Caco-2 (cell line): ENCODE measurements around the gene CPEB3. TPM values are rescaled to one million over a fixed set of nuclear protein-coding genes. Genes with fewer than 3 reads are reported as not detected.
A peak's percentile ranks its signal among the peaks of the same experiment; 100 is the strongest.

ENCODE experiments used
- BruUV-seq: library from RNA; stranded (reverse); fragments of 400-500 nt; replicated peaks from 2 replicates; lab custom pipeline; 2021; lab: Mats Ljungman, UMichigan
- CTCF ChIA-PET: fragments of 300-600 bp; sonication (Branson Sonifier 250); formaldehyde crosslinking; loops from one replicate; lab custom pipeline; 2022; ENCODE audit warnings: antibody characterized with exemption; lab: Charles Lee
- POLR2A ChIA-PET: fragments of 300-600 bp; sonication (Branson Sonifier 250); formaldehyde crosslinking; loops from one replicate; lab custom pipeline; 2022; ENCODE audit warnings: antibody characterized with exemption; lab: Charles Lee
- DNase-seq, 2 experiments: peaks; one replicate each; pipeline versions ENCODE4 v3.0.0 to v3.0.0-alpha.2; 2020 to 2022
- H3K27me3 ChIP-seq: replicated peaks from 2 replicates; pipeline ENCODE4 v1.6.0; 2011; ENCODE audit warnings: low read length; ENCODE audit not compliant: control insufficient read depth, insufficient read depth
- H3K36me3 ChIP-seq: 2 replicates; pipeline ENCODE4 v1.5.1; 2011; ENCODE audit warnings: low read length; ENCODE audit not compliant: control insufficient read depth, insufficient read depth
- H3K4me1 ChIP-seq: fragments of 250-450 bp; sonication (Bioruptor Pico); 2 replicates; pipeline ENCODE4 v1.5.1; 2020; ENCODE audit warnings: mild to moderate bottlenecking
- H3K4me3 ChIP-seq: 2 replicates; pipeline ENCODE4 v1.5.1; 2011; ENCODE audit warnings: low read depth, mild to moderate bottlenecking, control low read depth, low read length
- H3K9me3 ChIP-seq: fragments of 250-450 bp; sonication (Bioruptor Pico); 2 replicates; pipeline ENCODE4 v1.5.1; 2020; ENCODE audit warnings: mild to moderate bottlenecking, moderate library complexity
- H3K27ac Mint-ChIP-seq: one replicate; pipeline ENCODE4 v1.8.0; 2022; ENCODE audit warnings: mixed read lengths; ENCODE audit not compliant: unreplicated experiment
- H3K27me3 Mint-ChIP-seq: one replicate; pipeline ENCODE4 v1.8.0; 2022; ENCODE audit warnings: mixed read lengths; ENCODE audit not compliant: insufficient read depth, unreplicated experiment
- H3K36me3 Mint-ChIP-seq: one replicate; pipeline ENCODE4 v1.8.0; 2022; ENCODE audit warnings: mild to moderate bottlenecking, mixed read lengths; ENCODE audit not compliant: insufficient read depth, unreplicated experiment
- H3K4me1 Mint-ChIP-seq: one replicate; pipeline ENCODE4 v1.8.0; 2022; ENCODE audit warnings: low read depth, mixed read lengths; ENCODE audit not compliant: unreplicated experiment
- H3K4me3 Mint-ChIP-seq: one replicate; pipeline ENCODE4 v1.8.0; 2022; ENCODE audit warnings: mild to moderate bottlenecking, moderate library complexity, mixed read lengths; ENCODE audit not compliant: unreplicated experiment
- H3K9me3 Mint-ChIP-seq: one replicate; pipeline ENCODE4 v1.8.0; 2022; ENCODE audit warnings: mixed read lengths; ENCODE audit not compliant: unreplicated experiment
- CTCF ChIP-seq, 2 experiments: fragments of 200-600 bp in 1 of 2; IDR thresholded peaks; 1 replicate in 1 of 2; 2 replicates in 1 of 2; pipeline versions ENCODE4 v1.5.1 to v1.8.0; 2011 to 2022; ENCODE audit warnings: antibody characterized with exemption in 1 of 2, control low read depth in 1 of 2, inconsistent platforms in 1 of 2, low read depth in 1 of 2, low read length in 1 of 2, mild to moderate bottlenecking in 1 of 2, moderate library complexity in 1 of 2; ENCODE audit not compliant: insufficient read depth in 1 of 2, severe bottlenecking in 1 of 2, unreplicated experiment in 1 of 2
- intact Hi-C: fragments of 100-400 bp; cut with micrococcal nuclease; formaldehyde crosslinking; loops from one replicate; pipeline ENCODE4 v1.10.0; 2022; ENCODE audit not compliant: unreplicated experiment
- total RNA-seq: library from RNA; stranded (reverse); gene quantifications from 2 replicates; pipeline ENCODE4 v1.2.3, GENCODE V29; 2022

CPEB3 gene
- total RNA-seq, 1 experiment from 2014 or later, result 2.3 TPM

GRCh38 chr10:92024700-92025099 lies 266.2 kb downstream of the CPEB3 start:
- Histone ChIP-seq H3K4me3 (no peak overlapping the region), H3K4me1 (peaks cover 38% of the 10 kb centered on the region), H3K27me3 (no peaks in the 10 kb centered on the region), H3K9me3 (no peaks in the 10 kb centered on the region), H3K36me3 (peaks cover 4% of the 10 kb centered on the region)
- Mint-ChIP-seq H3K36me3 (peaks cover 61% of the 10 kb centered on the region), H3K9me3 (no peaks in the 10 kb centered on the region), H3K27me3 (no peaks in the 10 kb centered on the region), H3K27ac (peak overlapping the region; percentile 63), H3K4me3 (no peak overlapping the region), H3K4me1 (peaks cover 19% of the 10 kb centered on the region)
- no peak for TF ChIP-seq CTCF (IDR thresholded peaks at IDR 0.05; ENCODE audit: insufficient read depth in 1 of 2, low read depth in 1 of 2, low read length in 1 of 2, severe bottlenecking in 1 of 2, unreplicated experiment in 1 of 2)
- DNase-seq, result no peak
- intact Hi-C loops, result loop anchor here (10.0 kb wide), 1 partner anchor 1160 kb away; no protein-coding TSS in a partner anchor
- no TSS peak for BruUV-seq
- POLR2A ChIA-PET, result interaction anchor here (0.5 kb wide), 1 partner anchor 15 kb away, joined by 4 read pairs; no protein-coding TSS in a partner anchor
- CTCF ChIA-PET, result no interaction called here

- H3K9me3 Mint-ChIP-seq, result no peaks in the 10 kb centered on the region
- no peaks in the 10 kb centered on the region for H3K27me3 Mint-ChIP-seq
- Histone ChIP-seq H3K9me3 (no peaks in the 10 kb centered on the region), H3K27me3 (no peaks in the 10 kb centered on the region), H3K4me3 (no peak overlapping the region), H3K4me1 (no peaks in the 10 kb centered on the region), H3K36me3 (peaks cover 1% of the 10 kb centered on the region)
- H3K36me3 Mint-ChIP-seq, result peaks cover 70% of the 10 kb centered on the region
- POLR2A ChIA-PET, result no interaction called here
- no peaks in the 10 kb centered on the region for H3K4me1 Mint-ChIP-seq
- no TSS peak for BruUV-seq
- TF ChIP-seq CTCF (IDR thresholded peaks at IDR 0.05; ENCODE audit: insufficient read depth in 1 of 2, low read depth in 1 of 2, low read length in 1 of 2, severe bottlenecking in 1 of 2, unreplicated experiment in 1 of 2), result no peak
- intact Hi-C loops, result no loop called here
- DNase-seq, result no peak
- no peak overlapping the region for H3K27ac Mint-ChIP-seq
- no peak overlapping the region for H3K4me3 Mint-ChIP-seq
- CTCF ChIA-PET, result no interaction called here
These were observed 276.3 kb downstream of the CPEB3 start for GRCh38 chr10:92014620-92015019.

GRCh38 chr10:92011560-92012214 lies 279.2 kb downstream of the CPEB3 start:
- no peak overlapping the region for H3K4me3 Mint-ChIP-seq
- Histone ChIP-seq H3K27me3 (no peaks in the 10 kb centered on the region), H3K4me3 (no peak overlapping the region), H3K4me1 (no peaks in the 10 kb centered on the region), H3K36me3 (peaks cover 5% of the 10 kb centered on the region), H3K9me3 (no peaks in the 10 kb centered on the region)
- peaks cover 67% of the 10 kb centered on the region for H3K36me3 Mint-ChIP-seq
- BruUV-seq, result no TSS peak
- H3K27ac Mint-ChIP-seq, result no peak overlapping the region
- TF ChIP-seq CTCF (IDR thresholded peaks at IDR 0.05; ENCODE audit: insufficient read depth in 1 of 2, low read depth in 1 of 2, low read length in 1 of 2, severe bottlenecking in 1 of 2, unreplicated experiment in 1 of 2), result no peak
- ChIA-PET POLR2A (no interaction called here), CTCF (no interaction called here)
- no peaks in the 10 kb centered on the region for H3K9me3 Mint-ChIP-seq
- intact Hi-C loops, result no loop called here
- no peaks in the 10 kb centered on the region for H3K27me3 Mint-ChIP-seq
- no peak for DNase-seq
- H3K4me1 Mint-ChIP-seq, result no peaks in the 10 kb centered on the region
